Hematopoietic multipotent progenitor cell treated with erythropoietin and hydrocortisone succinate and interleukin-3 and kit ligand, for 4 days (in vitro differentiated cells): ENCODE data around the gene GJB6.
"Not testable (repeated sequence)": the region's sequence is repeated elsewhere in the genome, so short reads cannot be mapped to it uniquely, and the experiment has no call there.

Experiments
- DNase-seq: peaks from one replicate; pipeline ENCODE4 v3.0.0-alpha.2; 2015

Gene GJB6

GRCh38 chr13:20231839-20232555, at the start of gene GJB6:
TSS of gene GJB6 (minus strand) at chr13:20232319. CDS start at chr13:20223480, 8,839 bp downstream.
- DNase-seq: peak; percentile 27

DNA sequence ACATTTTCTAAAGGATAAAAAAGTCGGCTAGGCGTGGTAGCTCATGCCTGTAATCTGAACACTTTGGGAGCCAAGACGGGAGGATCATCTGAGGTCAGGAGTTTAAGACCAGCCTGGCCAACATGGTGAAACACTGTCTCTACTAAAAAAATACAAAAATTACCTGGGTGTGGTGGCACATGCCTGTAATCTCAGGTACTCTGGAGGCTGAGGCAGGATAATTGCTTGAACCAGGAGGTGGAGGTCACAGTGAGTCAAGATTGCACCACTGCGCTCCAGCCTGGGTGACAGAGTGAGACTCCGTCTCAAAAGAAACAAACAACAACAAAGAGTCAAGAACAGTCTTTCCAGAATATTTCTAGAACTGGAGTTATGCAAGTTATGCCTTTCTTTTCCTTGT, 44.8 kb upstream of the GJB6 start:
- not testable (repeated sequence) for DNase-seq

- no peak for DNase-seq
Observed at GRCh38 chr13:20274466-20274865, 42.3 kb upstream of the GJB6 start.

DNA sequence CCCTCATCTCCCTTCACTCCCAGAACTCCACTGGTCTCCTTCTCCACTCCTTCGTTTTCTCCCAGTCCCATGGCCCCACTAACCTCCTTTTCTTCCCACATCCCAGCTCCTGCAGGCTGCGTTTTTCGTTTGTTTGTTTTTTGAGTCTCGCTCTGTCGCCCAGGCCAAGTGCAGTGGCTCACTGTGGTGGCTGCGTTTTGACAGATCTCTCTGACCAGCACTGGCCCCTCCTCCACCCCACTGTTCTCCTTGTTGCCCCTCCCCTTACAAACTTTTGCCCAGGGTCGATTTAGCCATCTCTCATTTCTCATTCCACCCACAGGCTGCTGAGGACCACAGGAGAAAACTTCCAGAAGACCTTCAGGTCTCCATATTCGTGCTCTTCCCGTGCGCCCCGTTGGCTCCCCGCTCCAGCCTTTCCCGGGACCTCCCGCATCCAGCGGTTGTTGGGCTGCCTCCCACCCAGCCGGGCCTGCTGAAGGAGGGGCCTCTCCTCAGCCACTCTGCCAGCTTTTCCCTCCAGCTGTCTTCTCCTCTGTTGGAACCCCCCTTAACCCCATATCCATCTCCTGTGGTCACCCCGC, 40.6 kb upstream of the GJB6 start:
- DNase-seq: no peak

DNA sequence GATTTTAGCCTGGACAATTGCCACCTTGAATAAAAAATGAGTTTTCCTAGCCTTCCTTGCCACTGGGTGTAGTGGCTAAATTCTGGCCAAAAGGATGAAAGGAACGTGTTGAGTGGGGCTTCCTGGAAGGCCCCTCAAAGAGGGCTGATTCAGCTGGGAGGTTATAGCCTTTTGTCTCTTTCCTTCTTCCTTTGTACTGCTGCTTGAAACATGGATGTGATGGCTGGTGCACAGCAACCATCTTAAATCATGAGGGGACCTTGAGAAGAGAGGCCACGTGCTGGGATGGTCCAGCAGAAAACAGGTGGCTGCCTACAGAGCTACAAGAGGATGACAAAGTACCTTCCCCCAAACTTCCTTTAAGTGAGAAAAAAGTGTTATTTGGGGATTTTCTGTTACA, 40.0 kb upstream of the GJB6 start:
- DNase-seq: no peak

- no peak for DNase-seq
Observed at GRCh38 chr13:20271441-20271840, 39.3 kb upstream of the GJB6 start.

DNA sequence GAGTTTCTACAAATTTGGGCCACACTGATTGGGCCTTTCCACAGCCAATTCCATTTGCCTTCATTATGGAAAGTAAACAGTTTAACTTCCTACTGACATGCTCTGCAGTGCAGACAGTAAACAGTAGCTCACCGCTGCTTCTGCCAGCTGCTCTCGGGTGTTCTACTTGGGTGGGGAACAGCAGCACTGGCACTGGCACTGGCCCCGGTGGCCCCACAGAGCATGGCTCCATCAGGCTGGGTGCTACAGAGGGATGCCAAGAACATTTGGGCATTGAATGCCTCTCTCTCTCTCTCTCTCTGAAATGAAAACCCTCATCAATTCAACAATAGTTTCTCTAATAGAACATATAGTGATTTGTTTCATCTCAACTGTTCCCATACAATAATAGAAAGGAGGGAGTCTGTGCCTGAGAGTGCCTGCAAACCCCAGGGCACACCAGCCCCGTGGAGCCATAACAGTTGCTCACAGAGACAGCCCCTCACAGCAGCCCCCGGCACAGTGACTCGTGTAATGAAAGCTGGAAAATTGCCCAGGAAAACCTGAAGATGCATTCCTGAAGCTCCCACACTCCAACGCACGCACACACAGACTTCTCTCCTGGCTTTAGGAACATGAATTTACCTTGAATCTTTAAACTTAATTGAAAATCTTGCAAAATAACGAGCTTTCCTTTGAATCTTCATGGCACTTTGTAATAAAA, 38.2 kb upstream of the GJB6 start:
- no peak for DNase-seq

DNA sequence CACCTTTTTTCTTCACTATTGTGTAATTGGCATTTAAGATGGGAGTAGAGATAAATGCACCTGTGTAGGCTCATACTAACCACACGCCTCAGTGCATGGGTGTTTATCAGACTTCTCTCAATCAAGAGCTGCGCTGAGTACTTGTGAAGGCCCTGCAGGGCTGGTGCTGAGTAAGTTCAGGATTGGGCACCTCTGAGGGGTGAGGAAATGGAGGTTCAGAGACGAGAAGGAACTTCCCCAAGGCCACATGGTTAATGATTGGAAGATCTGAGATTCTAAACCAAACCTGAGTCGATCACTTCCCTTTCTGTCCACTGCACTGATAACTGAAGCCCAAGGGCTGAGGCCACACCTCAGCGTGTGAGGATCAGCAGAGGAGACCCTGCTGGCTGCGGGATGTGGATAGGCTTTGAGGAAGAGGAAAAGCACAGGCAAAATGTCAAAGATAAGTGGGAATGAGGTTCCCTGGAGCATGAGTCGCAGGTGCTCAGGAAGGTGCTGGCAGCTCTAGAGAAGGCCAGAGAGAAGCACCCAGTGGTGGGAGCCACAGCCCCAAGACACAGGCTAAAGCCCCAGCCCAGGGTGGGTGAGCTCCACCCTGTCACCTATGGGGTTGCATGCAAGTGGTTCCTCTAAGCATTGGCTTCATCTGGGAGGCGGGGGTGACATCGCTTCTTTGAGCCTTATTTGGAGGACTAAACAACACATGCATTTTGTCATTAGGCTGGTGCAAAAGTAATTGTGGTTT, 32.3 kb upstream of the GJB6 start:
- no peak for DNase-seq

DNA sequence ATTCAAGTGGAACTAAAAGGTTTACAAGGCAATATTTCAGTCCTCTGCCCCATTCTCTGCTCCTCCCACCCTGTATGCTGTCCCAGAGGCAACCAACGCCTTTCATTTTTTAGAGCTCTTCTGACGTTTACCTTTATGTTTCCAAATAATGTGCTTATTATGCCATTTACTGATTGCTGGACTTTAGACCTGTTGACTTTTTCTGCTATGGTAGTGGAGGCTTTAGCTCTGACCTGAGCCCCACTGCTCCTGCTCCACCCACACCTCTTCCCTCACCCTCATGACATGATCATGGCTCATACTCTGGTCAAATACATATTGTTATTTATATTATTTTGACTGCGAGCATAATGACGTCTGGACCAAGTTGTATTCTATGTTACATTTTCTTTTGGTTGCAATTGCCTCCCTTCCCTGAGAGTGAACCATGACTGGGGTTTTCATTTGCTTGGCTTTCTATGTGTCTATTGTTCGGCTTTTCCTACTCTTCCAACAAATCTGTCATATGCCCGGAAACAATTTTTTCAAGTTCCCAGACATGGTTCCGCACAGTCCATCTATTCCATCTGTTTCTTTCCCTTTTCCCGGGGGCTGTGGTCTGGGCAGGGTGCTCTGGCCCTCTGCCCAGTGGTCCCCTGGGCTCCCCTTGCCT, 31.4 kb upstream of the GJB6 start:
- no peak for DNase-seq

DNA sequence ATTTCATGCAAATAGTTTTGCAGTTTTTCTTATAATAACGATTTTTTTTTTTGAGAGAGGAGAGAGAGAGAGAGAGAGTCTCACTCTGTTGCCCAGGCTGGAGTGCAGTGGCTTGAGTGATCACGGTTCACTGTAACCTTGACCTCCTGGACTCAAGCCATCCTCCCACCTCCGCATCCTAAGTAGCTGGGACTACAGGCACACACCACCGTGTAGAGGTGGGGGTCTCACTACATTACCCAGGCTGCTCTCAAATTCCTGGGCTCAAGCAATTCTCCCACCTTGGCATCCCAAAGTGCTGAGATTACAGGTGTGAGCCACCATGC, 26.8 kb upstream of the GJB6 start:
- no peak for DNase-seq

DNA sequence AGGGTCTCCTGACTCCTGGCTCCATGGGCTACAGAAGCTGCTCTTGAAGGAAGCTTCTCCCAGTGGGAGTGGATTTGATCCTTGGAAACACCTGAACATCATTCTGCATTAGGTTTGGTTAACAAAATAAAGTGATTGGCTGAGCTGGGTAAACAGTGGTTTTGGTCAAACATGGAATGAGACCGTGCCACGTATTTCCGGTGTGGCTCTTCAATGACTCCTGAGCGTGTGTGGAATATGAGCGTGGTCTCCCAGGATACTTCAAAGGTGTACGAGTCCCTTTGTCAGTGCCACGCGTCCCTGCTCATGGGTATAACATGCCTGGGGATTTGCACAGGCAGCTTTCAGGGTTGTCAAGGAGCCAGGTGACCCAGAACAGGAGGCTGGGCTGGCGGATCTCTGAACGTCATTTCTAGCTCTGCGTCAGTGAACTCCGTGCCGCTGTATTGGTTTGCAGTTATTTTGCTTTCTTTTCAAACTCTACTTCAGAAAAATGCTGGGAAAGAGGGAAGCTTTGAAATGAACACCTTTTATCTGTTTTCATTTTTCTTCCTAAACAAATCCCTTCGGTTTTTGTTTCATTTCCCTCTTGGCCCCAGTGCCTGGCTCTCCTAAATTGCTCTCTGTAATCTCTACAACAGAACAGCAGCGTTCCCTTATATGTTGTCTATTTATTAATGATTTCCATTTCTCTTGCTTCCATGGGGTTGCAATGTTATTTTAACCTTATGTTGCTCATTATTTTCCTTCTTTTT, 26.3 kb upstream of the GJB6 start:
- DNase-seq: no peak

DNA sequence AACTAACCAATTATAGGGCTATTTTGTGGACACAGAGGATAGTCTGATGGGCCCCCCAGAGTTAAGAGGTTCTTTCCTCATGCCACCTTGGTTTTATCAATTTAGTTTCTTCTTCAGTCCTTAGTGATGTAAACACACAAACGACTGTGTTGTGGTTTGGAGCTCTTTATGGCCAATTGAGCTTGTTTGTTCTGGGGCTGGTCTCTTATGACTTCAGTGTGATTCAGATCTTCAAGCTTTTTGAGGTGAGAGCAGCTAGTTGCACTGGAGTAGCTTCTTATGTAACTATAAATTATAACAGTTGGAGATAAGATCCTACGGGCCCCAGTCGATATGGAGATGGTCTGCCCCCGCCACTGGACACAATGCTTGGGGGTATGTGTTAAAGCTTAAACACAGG, 22.0 kb upstream of the GJB6 start:
- DNase-seq: no peak

DNA sequence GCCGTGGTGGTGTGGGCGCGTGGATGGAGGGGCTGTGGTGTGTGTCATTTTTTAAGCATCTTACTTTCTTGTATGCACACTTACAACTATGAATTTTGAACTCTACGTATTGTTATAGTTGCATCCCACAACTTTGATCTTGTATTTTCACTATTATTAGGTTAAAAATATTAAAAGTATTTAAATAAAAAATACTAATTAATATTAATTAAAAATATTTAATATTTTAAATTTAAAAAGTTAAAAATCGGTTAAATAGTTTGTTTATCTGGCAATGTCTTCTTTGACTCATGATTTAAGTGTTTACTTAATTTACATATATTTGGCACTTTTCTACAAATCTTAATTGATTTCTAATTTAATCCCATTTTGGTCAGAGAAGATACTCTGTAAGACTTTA, 17.8 kb upstream of the GJB6 start:
- no peak for DNase-seq

- no peak for DNase-seq
Observed at GRCh38 chr13:20247963-20248362, 15.8 kb upstream of the GJB6 start.

DNA sequence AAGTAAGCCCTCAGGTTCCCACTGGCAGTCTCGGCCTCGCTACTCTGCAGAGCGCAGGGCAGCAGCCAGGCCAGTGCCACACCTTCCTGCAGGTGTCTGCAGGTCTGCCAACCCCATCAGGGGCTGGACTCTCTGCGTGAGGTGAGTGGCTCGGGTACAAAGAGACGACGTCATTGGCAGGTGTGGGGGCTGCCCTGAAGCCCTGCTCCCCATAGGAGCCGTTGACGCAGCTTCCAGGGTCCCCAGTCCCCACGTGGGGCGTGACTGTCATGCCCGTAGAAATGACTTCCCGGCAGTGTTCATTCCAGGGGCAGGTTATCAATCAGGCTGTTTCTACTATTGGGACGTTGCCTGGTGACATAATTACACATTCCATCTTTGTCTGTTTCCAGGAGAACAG, 15.3 kb upstream of the GJB6 start:
- no peak for DNase-seq

- no peak for DNase-seq
Observed at GRCh38 chr13:20241593-20241992, 9.5 kb upstream of the GJB6 start.

- no peak for DNase-seq
Observed at GRCh38 chr13:20239748-20240147, 7.6 kb upstream of the GJB6 start.

GRCh38 chr13:20232556-20233277, 598 bp upstream of the GJB6 start:
- DNase-seq: no peak

GRCh38 chr13:20230913-20231838, 943 bp downstream of the GJB6 start:
- peak; percentile 15 for DNase-seq

- DNase-seq: no peak
Observed at GRCh38 chr13:20227730-20228129, 4.4 kb downstream of the GJB6 start.

GRCh38 chr13:20227288-20227687, 4.8 kb downstream of the GJB6 start:
- DNase-seq: no peak
